Activated naive CD4-positive, alpha-beta T cell treated with Interleukin-2 at 50 U/mL for 16 hours (primary cell): Measurements from ENCODE around the gene KDM6B.
"Not testable (repeated sequence)": the region's sequence is repeated elsewhere in the genome, so short reads cannot be mapped to it uniquely, and the experiment has no call there.

Experiments used
- DNase-seq: peaks from one replicate; pipeline ENCODE4 v3.0.0-alpha.2; 2020

The KDM6B gene

DNA sequence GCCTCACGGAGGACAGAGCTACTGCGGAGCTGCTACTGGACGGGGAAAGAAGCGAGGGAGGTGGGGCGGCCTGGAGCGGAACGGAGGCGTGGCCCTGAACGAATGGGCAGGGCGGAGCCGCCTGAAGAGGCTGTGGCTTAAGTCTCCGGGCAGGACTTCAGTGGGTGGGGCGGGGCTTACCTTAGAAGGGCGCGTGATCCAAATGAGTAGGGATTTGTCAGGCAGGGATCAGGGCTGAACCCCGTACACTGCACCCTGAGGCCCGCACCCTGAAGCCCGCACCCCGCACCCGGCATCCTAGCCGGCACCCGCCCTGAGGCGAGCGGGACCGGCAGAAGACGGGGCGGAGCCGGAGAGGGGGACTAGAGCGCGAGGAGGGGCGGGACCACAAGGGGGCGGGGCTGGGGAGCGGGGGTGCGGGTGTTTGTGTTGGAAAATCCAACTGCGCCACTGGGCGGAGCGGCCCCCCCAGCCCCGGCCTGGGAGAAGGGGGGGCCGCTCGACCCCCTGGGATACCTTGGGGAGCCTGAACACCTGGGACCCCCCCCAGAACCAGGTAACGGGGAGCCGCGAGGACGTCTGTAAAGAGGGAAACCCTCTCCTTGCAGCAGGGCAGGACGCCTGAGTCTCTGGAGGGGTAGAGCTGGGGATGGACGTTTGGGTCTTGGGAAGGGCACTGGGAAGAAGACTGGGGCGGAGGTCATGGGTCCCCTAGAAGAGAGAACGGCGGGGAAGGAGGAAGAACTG, at the start of gene KDM6B:
KDM6B (plus strand) TSS at position 423 of the 747 bp plus-strand sequence. CDS start 11,338 bp downstream, outside the sequence.
- peak; percentile 89 for DNase-seq

GRCh38 chr17:7786866-7787265, 47.2 kb upstream of the KDM6B start:
- no peak for DNase-seq

GRCh38 chr17:7789131-7789530, 44.9 kb upstream of the KDM6B start:
- no peak for DNase-seq

DNA sequence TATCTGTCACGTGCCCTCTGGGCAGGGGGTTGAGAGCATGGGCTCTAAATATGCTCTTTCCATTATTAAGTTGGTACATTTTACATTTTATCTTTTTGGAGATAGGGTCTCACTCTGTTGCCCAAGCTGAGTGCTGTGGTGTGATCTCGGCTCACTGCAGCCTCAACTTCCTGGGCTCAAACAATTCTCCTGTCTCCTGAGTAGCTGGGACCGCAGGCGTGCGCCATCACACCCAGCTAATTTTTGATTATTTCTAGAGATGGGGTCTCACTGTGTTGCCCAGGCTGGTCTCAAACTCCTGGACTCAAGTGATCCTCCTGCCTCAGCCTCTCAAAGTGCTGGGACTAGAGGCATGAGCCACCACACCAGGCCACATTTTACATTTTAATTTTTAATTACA, 43.9 kb upstream of the KDM6B start:
- no peak for DNase-seq

GRCh38 chr17:7792611-7793010, 41.4 kb upstream of the KDM6B start:
- DNase-seq, result no peak

- DNase-seq, result no peak
Measured at GRCh38 chr17:7794075-7794663, 39.8 kb upstream of the KDM6B start.

DNA sequence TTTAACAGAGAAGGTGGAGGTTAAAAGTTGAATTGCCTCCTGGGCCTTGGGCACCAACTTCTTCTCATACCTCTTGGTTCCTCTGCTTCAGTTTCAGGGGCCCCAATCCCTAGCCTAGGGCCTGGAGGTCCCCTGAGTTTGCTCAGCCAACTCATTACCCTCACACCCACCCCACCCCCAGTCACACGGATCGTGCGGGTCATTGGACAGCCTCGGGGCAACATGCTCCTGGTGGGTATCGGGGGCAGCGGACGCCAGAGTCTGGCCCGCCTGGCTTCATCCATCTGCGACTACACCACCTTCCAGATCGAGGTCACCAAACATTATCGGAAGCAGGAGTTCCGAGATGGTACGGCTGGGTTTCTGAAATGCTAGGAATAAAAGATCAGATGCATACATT, 36.0 kb upstream of the KDM6B start:
- no peak for DNase-seq

- DNase-seq, result no peak
Measured at GRCh38 chr17:7798839-7799238, 35.2 kb upstream of the KDM6B start.

DNA sequence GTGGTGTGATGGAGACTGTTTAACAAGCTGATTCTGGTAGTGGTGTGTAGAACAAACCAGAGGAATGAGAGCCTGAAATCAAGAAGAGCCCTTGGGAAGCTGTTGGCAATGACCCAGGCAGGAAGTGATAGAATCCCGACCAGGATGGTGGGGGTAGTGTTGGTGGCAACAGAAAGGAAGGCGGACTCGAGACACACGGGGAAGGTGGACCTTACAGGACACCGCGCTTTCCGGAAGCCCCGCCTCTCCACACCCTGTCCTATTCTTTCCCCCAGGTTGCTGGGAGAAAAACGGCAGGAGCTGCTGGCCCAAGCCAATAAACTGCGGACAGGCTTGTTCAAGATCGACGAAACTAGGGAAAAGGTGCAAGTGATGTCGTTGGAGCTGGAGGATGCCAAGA, 30.0 kb upstream of the KDM6B start:
- no peak for DNase-seq

DNA sequence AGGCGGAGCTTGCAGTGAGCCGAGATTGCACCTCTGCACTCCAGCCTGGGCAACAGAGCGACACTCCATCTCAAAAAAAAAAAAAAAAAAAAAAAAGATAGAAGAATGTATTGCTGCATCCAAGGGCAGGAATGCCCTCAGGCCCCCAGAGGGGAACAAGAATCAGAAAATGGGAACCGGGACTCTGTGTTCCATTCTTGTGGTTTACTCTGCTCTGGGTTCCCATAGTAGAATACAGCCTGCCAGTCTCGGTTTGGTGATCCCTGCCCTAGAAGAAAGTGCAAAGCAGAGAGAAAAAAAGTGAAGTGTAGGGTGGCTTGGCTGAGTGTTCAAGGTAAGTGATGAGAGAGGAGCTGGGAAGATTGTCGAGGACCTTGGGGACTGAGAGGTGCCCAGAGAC, 27.4 kb upstream of the KDM6B start:
- no peak for DNase-seq

DNA sequence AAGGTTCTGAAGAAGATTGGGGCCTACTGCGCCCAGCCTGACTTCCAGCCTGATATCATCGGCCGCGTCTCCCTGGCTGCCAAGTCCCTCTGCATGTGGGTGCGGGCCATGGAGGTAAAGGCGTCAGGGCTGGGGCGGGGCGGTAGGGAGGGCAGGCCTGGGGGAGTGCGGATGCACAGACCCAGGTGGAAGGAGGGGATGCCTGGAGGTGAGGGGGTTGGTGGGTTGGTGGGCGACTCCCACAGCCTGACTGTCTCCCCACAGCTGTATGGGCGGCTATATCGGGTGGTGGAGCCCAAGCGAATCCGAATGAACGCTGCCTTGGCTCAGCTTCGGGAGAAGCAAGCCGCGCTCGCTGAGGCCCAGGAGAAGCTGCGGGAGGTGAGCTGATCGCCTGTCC, 26.8 kb upstream of the KDM6B start:
- no peak for DNase-seq

DNA sequence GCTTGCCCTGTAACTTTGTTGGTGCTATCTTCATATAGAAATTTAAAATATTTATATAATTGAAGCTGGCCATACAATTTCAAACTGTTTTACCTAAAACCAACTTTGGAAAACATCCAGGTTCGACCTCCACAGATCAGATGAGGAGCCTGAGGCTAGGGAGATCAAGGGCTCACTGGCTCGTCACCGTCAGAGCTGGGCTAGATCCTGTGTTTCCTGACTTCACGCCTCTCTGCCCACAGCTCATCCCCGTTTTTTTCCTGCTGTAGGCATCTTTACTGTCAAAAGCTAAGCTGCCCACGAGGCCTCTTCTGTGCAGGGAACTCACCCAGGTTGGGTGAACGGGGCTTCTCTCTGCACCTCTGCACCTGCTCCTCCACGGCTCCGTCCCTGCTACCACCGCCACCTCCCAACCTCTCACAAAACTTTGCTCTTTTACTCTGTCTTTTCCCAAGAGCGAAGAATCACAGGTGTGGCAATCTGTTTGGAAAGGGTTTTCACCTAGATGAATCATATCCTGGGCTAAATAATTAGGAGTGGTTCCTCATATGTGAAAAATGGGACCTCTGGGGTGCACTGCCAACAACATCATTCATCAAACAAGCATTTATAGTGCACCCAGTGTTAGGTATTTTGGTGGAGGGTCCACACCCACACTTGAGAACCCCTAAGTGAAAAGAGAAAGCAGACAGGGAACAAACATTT, 24.8 kb upstream of the KDM6B start:
- no peak for DNase-seq

DNA sequence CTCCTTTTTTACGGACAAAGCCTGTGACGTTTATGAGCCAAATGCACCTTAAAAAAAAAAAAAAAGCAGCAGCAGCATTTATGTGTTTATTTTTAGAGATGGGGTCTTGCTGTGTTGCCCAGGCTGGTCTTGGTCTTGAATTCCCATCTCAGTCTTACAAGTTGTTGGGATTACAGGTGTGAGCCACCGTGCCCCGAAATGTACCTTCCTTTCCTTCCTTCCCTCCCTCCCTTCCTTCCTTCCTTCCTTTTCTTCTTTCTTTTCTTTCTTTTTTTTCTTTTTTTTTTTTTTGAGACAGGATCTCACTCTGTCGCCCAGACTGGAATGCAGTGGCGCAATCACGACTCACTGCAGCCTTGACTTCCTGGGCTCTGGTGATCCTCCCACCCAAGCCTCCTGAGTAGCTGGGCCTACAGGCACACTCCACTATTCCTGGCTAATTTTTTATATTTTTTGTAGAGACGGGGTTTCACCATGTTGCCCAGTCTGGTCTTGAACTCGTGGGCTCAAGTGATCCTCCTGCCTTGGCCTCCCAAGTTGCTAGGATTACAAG, 24.1 kb upstream of the KDM6B start:
- not testable (repeated sequence) for DNase-seq

DNA sequence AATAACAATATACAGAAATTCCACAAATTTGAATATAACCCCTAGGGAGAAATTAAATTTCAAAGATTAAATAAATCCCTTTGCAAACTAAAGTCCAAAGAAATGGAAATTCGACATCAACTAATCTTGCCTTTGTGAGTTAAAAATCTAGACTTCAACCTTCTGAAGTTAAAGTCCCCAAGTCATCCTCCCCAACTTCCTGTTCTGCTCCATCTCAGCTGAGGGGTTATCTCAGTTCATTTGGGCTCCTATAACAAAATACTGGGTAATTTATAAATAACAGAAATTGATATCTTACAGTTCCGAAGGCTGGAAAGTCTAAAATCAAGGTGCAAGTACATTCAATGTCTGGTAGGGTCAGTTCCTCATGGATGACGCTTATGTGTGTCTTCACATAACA, 22.8 kb upstream of the KDM6B start:
- DNase-seq, result no peak

GRCh38 chr17:7814969-7815368, 19.0 kb upstream of the KDM6B start:
- DNase-seq, result no peak

GRCh38 chr17:7816926-7817642, 16.9 kb upstream of the KDM6B start:
- no peak for DNase-seq

DNA sequence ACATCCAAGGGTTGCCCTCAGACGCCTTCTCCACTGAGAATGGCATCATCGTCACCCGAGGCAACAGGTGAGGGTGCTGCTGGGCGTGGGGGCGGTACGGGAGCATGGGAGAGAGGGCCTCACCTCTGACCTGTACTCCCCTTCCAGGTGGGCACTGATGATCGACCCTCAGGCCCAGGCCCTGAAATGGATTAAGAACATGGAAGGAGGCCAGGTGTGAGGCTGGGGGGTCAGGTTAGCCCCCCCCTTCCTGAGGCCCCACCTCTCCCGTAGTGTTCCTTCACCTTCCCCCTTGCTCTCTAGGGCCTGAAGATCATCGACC, 16.4 kb upstream of the KDM6B start:
- DNase-seq, result no peak

DNA sequence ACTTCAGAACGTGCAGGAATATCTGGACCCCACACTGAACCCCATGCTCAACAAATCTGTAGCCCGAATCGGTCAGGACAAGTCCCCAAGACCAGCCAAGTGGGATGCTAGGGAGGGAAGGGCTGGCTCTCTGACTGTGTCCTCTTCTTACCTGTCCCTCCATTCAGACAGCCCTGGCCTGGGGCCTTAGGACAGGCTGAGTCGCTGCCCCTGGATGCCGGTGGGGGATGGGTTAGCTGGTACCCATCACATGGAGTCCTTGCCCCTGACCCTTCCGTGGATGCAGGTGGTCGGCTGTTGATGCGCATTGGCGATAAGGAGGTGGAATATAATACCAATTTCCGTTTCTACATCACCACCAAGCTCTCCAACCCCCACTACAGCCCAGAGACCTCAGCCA, 16.0 kb upstream of the KDM6B start:
- no peak for DNase-seq

GRCh38 chr17:7818746-7819645, 15.0 kb upstream of the KDM6B start:
- DNase-seq, result no peak

DNA sequence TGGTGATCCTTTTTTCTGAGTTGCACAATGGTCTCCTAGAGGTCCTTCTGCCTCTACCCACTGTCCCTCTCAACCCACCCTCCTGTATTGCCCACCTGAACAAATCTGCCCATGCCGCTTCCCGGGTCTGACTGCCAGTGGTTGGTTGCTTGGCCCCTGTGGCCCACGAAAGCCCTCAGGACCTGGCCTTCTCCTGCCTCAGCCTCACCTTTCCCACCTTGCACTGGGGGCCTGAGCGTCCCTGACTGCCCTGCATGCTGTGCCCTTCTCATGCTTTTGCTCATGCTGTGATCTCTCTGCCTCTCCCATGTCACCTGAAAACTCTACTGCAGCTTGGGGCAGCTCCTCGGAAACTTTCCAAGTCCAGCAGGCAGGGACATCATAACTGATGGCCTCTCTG, 13.8 kb upstream of the KDM6B start:
- DNase-seq, result no peak

GRCh38 chr17:7822126-7822525, 11.9 kb upstream of the KDM6B start:
- no peak for DNase-seq

DNA sequence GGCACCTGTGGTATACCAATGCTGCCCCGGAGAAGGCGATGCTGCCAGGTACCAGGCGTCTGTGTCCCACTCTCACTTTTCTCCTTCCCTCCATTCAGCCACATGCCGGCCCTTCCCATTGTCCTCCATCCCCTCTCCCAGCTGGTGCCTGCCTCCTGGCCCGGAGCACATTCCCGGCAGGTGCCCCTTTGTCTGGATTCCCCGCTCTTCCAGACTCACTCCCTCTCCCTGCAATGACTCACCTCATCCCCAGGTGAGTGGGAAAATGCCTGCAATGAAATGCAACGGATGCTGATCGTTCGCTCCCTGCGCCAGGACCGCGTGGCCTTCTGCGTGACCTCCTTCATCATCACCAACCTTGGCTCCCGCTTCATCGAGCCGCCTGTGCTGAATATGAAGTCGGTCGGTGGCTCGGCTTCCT, 10.4 kb upstream of the KDM6B start:
- DNase-seq, result no peak
